ENCODE results near the gene ENO2. TPM values are rescaled to one million over a fixed set of nuclear protein-coding genes. Genes with fewer than 3 reads are reported as not detected.

Gene ENO2
- total and polyA plus RNA-seq, 2 experiments from 2014 or later: 43.5 to 53.5 TPM

GRCh38 chr12:6942331-6942665 is 27.9 kb downstream of the ENO2 start:
- Histone ChIP-seq H3K9me2 (ENCODE audit: insufficient read depth) (no peaks in the 10 kb centered on the region), H2AFZ (no peak overlapping the region), H3K4me1 (ENCODE audit: insufficient read depth) (peaks cover 24% of the 10 kb centered on the region), H3K79me2 (replicated peaks; ENCODE audit: insufficient read depth) (0 out of 2 replicates have a peak, but pooled peaks cover 10% of the 10 kb centered on the region), H3K4me2 (peak overlapping the region; percentile 45; the same call in 1 of the 2 replicates), H3K27ac (ENCODE audit: low read depth) (peak overlapping the region; percentile 87), H3K27me3 (ENCODE audit: insufficient read depth) (no peaks in the 10 kb centered on the region), H4K20me1 (replicated peaks; ENCODE audit: insufficient read depth) (no peaks in the 10 kb centered on the region; the same call in 1 of the 2 replicates), H3K36me3 (ENCODE audit: insufficient read depth) (no peaks in the 10 kb centered on the region), H3F3A (replicated peaks; ENCODE audit: low read depth) (peaks cover 37% of the 10 kb centered on the region), H3K4me3 (no peak overlapping the region)
- H3K27ac Mint-ChIP-seq: peak overlapping the region; percentile 100
- ATAC-seq (no peak), DNase-seq (ENCODE audit: low spot score) (no peak)
- peaks cover 35% of the 10 kb centered on the region for H3K36me3 Mint-ChIP-seq (ENCODE audit: low read depth)
- peaks cover 59% of the 10 kb centered on the region for H3K27me3 Mint-ChIP-seq (ENCODE audit: insufficient read depth, low read depth, poor library complexity)
- peaks cover 6% of the 10 kb centered on the region; the same call in 2 of the 3 replicates for H3K9me3 Mint-ChIP-seq
- H3K4me3 Mint-ChIP-seq: peak overlapping the region; percentile 96; the same call in 2 of the 3 replicates
- TF ChIP-seq JUNB (IDR thresholded peaks at IDR 0.05; ENCODE audit: unreplicated experiment) (no peak), STAT1 (IDR thresholded peaks at IDR 0.05; ENCODE audit: unreplicated experiment) (no peak)
- peaks cover 59% of the 10 kb centered on the region for H3K4me1 Mint-ChIP-seq

DNA sequence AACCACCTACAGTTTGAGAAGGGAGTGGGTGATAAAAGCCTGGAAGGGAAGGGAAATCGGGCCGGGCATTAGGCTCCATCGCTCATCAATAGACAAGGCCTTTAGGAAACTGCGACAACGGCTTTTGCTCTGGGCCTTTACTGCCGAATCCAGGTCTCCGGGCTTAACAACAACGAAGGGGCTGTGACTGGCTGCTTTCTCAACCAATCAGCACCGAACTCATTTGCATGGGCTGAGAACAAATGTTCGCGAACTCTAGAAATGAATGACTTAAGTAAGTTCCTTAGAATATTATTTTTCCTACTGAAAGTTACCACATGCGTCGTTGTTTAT is 29.0 kb downstream of the ENO2 start:
- H2AFZ ChIP-seq: no peak overlapping the region
- ATAC-seq: peak; percentile 24
- H3K27me3 ChIP-seq (ENCODE audit: insufficient read depth): no peaks in the 10 kb centered on the region
- 0 out of 2 replicates have a peak, but pooled peaks cover 10% of the 10 kb centered on the region for H3K79me2 ChIP-seq (replicated peaks; ENCODE audit: insufficient read depth)
- H3K27ac Mint-ChIP-seq: peak overlapping the region; percentile 100
- peaks cover 55% of the 10 kb centered on the region for H3K4me1 Mint-ChIP-seq
- peak overlapping the region; percentile 96 for H3K4me3 Mint-ChIP-seq
- H3K36me3 ChIP-seq (ENCODE audit: insufficient read depth): no peaks in the 10 kb centered on the region
- peak overlapping the region; percentile 70 for H3K4me3 ChIP-seq
- peak overlapping the region; percentile 87 for H3K27ac ChIP-seq (ENCODE audit: low read depth)
- H3K27me3 Mint-ChIP-seq (ENCODE audit: insufficient read depth, low read depth, poor library complexity): peaks cover 58% of the 10 kb centered on the region
- peak overlapping the region; percentile 79 for H3K4me2 ChIP-seq
- H3K9me3 Mint-ChIP-seq: peaks cover 6% of the 10 kb centered on the region; the same call in 2 of the 3 replicates
- DNase-seq (ENCODE audit: low spot score): peak; percentile 96
- H3K9me2 ChIP-seq (ENCODE audit: insufficient read depth): no peaks in the 10 kb centered on the region
- H3F3A ChIP-seq (replicated peaks; ENCODE audit: low read depth): peaks cover 38% of the 10 kb centered on the region
- peaks cover 31% of the 10 kb centered on the region for H3K36me3 Mint-ChIP-seq (ENCODE audit: low read depth)
- no peaks in the 10 kb centered on the region; the same call in 1 of the 2 replicates for H4K20me1 ChIP-seq (replicated peaks; ENCODE audit: insufficient read depth)
- peaks cover 23% of the 10 kb centered on the region for H3K4me1 ChIP-seq (ENCODE audit: insufficient read depth)
- TF ChIP-seq ZNF114 (CRISPR knock-in tag; IDR thresholded peaks at IDR 0.05): no peak
- no peak for TF ChIP-seq ETS1 (IDR thresholded peaks at IDR 0.05)
- no peak for TF ChIP-seq ZNF462 (CRISPR knock-in tag; IDR thresholded peaks at IDR 0.05)
- no peak for TF ChIP-seq STAT1 (IDR thresholded peaks at IDR 0.05; ENCODE audit: unreplicated experiment)
- no peak for TF ChIP-seq ZNF331 (CRISPR knock-in tag; IDR thresholded peaks at IDR 0.05; ENCODE audit: low read depth)
- TF ChIP-seq JUNB (IDR thresholded peaks at IDR 0.05; ENCODE audit: unreplicated experiment): no peak
- TF ChIP-seq EZH2phosphoT487 (IDR thresholded peaks at IDR 0.05; ENCODE audit: unreplicated experiment): no peak
- TF ChIP-seq, protein P1, sequence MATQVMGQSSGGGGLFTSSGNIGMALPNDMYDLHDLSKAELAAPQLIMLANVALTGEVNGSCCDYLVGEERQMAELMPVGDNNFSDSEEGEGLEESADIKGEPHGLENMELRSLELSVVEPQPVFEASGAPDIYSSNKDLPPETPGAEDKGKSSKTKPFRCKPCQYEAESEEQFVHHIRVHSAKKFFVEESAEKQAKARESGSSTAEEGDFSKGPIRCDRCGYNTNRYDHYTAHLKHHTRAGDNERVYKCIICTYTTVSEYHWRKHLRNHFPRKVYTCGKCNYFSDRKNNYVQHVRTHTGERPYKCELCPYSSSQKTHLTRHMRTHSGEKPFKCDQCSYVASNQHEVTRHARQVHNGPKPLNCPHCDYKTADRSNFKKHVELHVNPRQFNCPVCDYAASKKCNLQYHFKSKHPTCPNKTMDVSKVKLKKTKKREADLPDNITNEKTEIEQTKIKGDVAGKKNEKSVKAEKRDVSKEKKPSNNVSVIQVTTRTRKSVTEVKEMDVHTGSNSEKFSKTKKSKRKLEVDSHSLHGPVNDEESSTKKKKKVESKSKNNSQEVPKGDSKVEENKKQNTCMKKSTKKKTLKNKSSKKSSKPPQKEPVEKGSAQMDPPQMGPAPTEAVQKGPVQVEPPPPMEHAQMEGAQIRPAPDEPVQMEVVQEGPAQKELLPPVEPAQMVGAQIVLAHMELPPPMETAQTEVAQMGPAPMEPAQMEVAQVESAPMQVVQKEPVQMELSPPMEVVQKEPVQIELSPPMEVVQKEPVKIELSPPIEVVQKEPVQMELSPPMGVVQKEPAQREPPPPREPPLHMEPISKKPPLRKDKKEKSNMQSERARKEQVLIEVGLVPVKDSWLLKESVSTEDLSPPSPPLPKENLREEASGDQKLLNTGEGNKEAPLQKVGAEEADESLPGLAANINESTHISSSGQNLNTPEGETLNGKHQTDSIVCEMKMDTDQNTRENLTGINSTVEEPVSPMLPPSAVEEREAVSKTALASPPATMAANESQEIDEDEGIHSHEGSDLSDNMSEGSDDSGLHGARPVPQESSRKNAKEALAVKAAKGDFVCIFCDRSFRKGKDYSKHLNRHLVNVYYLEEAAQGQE (IDR thresholded peaks at IDR 0.05; ENCODE audit: unreplicated experiment): no peak
- no peak for TF ChIP-seq NANOG (IDR thresholded peaks at IDR 0.05; ENCODE audit: borderline replicate concordance)

All from GM23338 (cell line).